Pulmonary artery endothelial cell (primary cell): ENCODE data around the gene RNF169. TPM values are rescaled to one million over a fixed set of nuclear protein-coding genes. Genes with fewer than 3 reads are reported as not detected.
"Not testable (repeated sequence)": the region's sequence is repeated elsewhere in the genome, so short reads cannot be mapped to it uniquely, and the experiment has no call there.

Experiments
- DNase-seq: peaks from one replicate; pipeline ENCODE4 v3.0.0-alpha.2; 2011; ENCODE audit warnings: low read depth, low spot score
- total RNA-seq: library from RNA; depleted of rRNA; stranded (reverse); fragments of >200 nt; gene quantifications from 2 replicates; pipeline ENCODE4 v1.2.3, GENCODE V29; 2014

The RNF169 gene
- total RNA-seq, 1 donor from 2014 or later, result 20.9 TPM

- DNase-seq, result no peak
Measured at GRCh38 chr11:74819400-74819799, 70.8 kb downstream of the RNF169 start.

- peak; percentile 85 for DNase-seq
Measured at GRCh38 chr11:74820763-74821162, 72.1 kb downstream of the RNF169 start.

GRCh38 chr11:74822170-74822569 lies 73.5 kb downstream of the RNF169 start:
- peak; percentile 77 for DNase-seq

- no peak for DNase-seq
Measured at GRCh38 chr11:74824285-74824982, 75.8 kb downstream of the RNF169 start.

GRCh38 chr11:74825596-74825995 lies 76.9 kb downstream of the RNF169 start:
- not testable (repeated sequence) for DNase-seq

DNA sequence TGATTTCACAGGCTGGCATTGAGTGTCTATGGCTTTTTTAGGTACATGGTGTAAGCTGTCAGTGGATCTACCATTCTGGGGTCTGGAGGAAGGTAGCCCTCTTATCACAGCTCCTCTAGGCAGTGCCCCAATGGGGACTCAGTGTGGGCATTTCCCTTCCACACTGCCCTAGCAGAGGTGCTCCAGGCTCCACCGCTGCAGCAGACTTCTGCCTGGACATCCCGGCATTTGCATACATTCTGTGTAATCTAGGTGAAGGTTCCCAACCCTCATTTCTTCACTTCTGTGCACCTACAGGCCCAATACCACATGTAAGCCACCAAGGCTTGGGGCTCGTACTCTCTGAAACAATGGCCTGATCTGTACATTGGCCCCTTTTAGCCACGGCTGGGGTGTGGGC lies 78.3 kb downstream of the RNF169 start:
- no peak for DNase-seq

GRCh38 chr11:74837191-74837590 lies 88.5 kb downstream of the RNF169 start:
- no peak for DNase-seq

DNA sequence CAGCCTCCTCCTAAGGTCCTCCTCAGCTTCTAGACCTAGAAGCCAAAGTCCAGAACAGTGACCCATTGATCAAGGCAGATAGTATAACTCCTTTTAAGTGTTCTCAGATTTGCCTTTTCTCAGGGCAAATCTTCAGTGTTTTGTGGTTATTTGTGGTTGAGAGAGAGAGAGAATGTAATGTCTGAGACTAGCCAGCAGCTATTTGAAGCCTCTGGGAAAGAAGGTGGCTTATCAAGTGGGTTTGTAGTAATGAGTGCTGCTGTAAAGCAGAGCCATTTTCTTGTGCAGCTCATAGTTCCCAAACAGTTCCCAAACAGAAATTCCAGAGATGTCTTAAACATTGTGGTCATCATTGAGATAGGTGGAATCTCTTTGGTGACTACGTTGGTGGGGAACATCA lies 89.5 kb downstream of the RNF169 start:
- DNase-seq, result no peak

DNA sequence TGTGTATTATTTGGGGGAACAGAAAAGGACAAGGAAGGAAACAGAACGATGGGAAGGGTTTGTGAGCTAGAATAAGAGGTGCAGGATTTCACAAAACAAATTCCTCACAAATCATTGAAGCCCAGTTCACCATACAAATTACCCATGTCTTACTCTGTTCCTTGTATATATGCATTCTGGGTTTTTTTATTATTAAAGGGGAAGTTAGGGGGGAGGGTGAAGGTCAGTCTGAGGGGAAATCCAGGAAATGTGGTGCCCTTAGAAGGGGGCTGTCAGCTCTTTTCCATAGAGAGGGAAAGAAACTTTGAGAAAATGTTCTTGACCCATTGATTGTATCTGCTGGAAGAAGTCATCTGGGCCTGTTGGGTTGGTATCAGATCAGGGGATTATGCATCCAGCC lies 90.8 kb downstream of the RNF169 start:
- no peak for DNase-seq

- no peak for DNase-seq
Measured at GRCh38 chr11:74839971-74840370, 91.3 kb downstream of the RNF169 start.

DNA sequence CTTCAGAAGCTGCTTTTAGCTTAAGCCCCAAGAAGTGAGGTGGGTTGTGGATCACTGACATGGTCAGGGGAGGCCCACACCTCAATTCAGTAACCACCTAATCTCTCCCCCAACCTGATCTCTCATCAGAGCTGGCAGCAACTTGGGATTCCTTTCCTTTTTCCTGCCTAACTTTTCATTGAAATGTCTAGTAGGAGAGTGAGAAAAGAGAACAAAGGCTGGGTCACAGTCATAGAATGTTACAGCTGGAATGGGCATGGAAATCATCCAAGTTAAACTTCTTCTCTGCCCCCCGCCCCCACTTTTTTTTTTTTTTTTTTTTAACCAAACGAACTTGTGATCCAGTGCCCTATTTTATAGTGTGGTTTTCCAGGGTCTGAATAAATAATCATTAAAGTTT lies 91.8 kb downstream of the RNF169 start:
- no peak for DNase-seq

GRCh38 chr11:74842967-74843366 lies 94.3 kb downstream of the RNF169 start:
- DNase-seq, result no peak

- DNase-seq, result no peak
Measured at GRCh38 chr11:74844072-74844471, 95.4 kb downstream of the RNF169 start.

DNA sequence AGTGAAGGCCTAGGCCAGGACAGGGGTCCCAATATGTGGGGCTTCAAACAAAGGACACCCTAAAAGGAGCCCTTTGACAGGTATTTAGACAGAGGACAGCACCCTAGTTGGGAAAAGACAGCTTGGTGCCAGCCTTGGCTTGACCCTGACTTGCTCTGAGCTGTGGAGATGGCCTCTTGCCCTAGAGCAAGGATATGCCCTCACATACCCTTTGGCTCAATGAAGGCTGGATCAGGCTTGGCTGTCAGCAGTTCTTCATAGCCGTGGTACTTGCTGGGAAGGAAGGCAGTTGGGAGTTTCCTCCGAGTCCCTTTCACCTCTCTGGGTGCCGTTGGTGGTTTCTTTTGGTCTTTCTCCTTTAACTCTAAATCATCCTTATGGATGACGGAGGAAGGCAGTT lies 96.2 kb downstream of the RNF169 start:
- DNase-seq, result no peak

DNA sequence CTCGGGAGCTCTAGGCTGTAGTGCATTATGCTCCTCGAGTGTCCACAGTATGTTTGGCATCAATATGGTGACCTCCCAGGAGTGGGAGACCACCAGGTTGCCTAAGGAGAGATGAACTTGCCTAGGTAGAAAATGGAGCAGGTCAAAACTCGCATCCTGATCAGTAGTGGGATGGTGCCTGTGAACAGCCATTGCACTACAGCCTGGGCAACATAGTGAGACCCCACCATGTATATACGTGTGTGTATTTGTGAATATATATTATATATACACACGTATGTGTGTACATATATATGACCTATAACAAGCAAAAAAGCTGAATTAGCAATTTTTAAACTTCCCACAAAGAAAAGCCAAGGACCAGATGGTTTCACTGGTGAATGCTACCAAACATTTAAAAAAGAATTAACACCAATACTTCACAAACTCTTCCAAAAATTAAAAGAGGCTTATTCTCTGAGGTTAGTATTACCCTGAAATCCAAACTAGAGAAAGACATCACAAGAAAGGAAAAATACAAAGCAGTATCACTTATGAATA lies 97.4 kb downstream of the RNF169 start:
- no peak for DNase-seq

GRCh38 chr11:74846770-74847169 lies 98.1 kb downstream of the RNF169 start:
- DNase-seq, result peak; percentile 19

- DNase-seq, result no peak
Measured at GRCh38 chr11:74847395-74847794, 98.7 kb downstream of the RNF169 start.

DNA sequence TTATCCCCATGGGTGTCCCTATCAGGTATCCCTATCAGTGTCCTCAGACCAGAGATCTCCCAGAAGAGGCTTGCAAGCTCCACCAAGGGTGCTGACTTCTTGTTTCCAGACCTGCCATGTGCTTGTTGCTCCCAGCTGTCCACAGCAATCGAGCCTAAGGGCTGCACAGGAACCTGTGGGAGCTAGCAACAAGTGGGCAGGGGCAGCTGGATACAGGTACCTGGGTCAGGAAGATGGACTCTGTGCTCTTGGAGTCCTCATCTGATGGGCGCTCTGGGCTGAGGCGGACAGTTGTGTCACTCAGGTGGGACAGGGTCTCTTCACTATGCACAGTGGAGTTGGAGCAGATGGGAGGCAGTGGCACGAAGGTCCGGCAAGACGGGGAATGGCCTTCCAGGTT lies 99.2 kb downstream of the RNF169 start:
- no peak for DNase-seq

DNA sequence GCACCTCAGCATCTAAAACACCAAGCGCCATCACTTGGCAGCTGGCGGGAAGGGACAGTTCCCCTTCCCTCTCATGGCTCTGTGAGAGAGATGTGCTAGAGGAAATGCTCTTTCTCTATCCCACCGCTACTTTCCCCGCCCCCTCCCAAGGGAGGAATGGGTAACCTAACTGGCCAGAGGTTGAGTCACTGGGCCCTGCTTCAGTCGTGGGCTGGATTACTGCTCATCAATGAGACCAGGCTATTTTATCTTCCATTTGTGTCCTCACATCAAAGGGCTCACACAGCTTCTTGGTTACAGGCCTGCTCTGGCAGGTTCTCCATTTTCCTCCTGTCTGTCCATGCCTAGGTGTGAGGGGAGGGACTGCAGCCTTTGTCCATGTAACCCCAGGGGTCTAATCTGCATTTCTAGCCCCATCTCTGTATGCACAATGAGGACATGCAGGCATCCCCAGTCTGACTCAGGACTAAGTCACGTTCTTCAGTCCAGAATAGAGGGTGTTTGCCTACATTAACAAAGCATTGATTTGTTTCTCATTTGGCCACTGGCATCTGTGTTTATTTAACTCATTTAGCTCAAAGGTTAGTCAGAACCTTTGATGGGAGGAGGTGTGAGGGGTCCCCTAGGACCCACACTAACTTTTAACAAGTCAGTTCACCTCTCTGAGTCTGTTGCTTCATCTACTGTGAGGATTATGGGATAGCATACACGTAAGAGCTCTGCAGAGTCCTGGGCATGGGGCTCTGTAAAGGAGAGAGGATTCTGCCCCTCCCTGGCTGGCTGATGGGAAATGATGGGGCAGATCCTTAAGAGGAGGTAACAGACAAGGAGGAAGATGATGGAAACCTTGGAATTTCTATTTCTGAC lies 101.1 kb downstream of the RNF169 start:
- no peak for DNase-seq

- DNase-seq, result no peak
Measured at GRCh38 chr11:74853223-74853622, 104.6 kb downstream of the RNF169 start.

- no peak for DNase-seq
Measured at GRCh38 chr11:74860743-74861142, 112.1 kb downstream of the RNF169 start.

DNA sequence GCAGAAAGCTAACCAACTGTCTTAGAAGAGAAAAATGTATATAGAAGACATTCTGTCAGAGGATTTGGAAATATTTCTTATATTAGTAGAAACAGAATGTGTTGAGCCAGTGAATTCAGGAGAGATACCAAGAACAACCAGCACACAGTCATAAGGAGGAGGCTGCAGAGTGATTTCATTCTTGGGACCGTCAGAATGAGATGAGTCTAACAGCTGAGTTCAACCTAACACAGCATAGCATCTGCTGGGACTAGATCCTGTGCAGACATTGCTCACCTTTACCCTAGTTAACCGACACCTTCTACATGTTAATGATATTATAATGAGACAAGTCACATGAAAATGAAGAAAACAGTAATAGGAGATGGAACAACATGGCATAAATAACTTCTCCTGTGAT lies 114.8 kb downstream of the RNF169 start:
- no peak for DNase-seq

- DNase-seq, result no peak
Measured at GRCh38 chr11:74866557-74866956, 117.9 kb downstream of the RNF169 start.
